Ascending aorta (tissue), 2 donors: ENCODE measurements around the gene CRTC2. TPM values are rescaled to one million over a fixed set of nuclear protein-coding genes. Genes with fewer than 3 reads are reported as not detected.

ENCODE experiments used
- DNase-seq, 2 donors: peaks; one replicate each; pipeline ENCODE4 v3.0.0-alpha.2; 2019; ENCODE audit warnings: low spot score in 2 of 2
- H3K27ac ChIP-seq, 2 donors: fragments of 200-600 bp; sonication (generic); one replicate each; pipeline ENCODE4 v1.5.1; 2016 to 2017; ENCODE audit warnings: mild to moderate bottlenecking in 1 of 2
- H3K27me3 ChIP-seq: fragments of 200-600 bp; sonication (generic); one replicate; pipeline ENCODE4 v1.5.1; 2017
- H3K36me3 ChIP-seq, 2 donors: fragments of 200-600 bp; sonication (generic); one replicate each; pipeline ENCODE4 v1.5.1; 2016
- H3K4me1 ChIP-seq, 2 donors: fragments of 200-600 bp; sonication (generic); one replicate each; pipeline ENCODE4 v1.5.1; 2016 to 2017; ENCODE audit warnings: mild to moderate bottlenecking in 1 of 2
- H3K4me3 ChIP-seq, 2 donors: fragments of 200-600 bp; sonication (generic); one replicate each; pipeline ENCODE4 v1.5.1; 2016 to 2017; ENCODE audit warnings: mild to moderate bottlenecking in 1 of 2
- H3K9me3 ChIP-seq, 2 donors: fragments of 200-600 bp; sonication (generic); one replicate each; pipeline ENCODE4 v1.5.1; 2016
- CTCF ChIP-seq, 3 experiments: fragments of 200-600 bp in 2 of 3; fragments of 450-650 bp in 1 of 3; sonication (generic) in 2 of 3; IDR thresholded peaks; one replicate each; pipeline ENCODE4 v1.5.1; 2016 to 2019; ENCODE audit warnings: antibody characterized with exemption in 3 of 3, mild to moderate bottlenecking in 1 of 3, moderate library complexity in 1 of 3
- intact Hi-C: fragments of 100-400 bp; cut with DNase I; formaldehyde crosslinking; loops from one replicate; pipeline ENCODE4 v1.15.1; 2023
- total RNA-seq: library from RNA; depleted of rRNA; stranded (reverse); fragments of >200 nt; gene quantifications from one replicate; pipeline ENCODE4 v1.1.0, GENCODE V29; 2016

Gene CRTC2
- total RNA-seq, 1 donor from 2014 or later = 10.1 TPM

DNA sequence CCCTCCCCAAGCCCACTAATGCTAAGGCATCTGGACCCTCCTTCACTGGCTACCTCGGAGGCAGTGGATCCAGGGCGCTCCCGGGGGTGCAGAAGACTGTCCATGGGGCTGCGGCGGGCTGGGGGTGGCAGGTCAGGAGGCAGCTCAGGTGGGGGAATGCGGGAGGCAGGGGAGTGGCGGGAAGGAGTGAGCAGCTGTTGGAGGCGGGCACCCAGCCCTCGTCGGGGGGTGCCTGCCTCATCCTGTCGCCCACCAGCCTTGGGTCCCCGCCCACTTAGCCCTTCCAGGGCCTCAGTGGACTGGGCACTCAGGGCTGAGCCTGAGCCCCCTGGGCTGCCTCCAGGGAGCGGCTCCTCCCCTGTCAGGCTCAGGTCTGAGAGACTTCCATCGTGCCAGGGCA, 25.0 kb downstream of the CRTC2 start:
- no peak for DNase-seq
- Histone ChIP-seq H3K36me3 (peaks cover 70 to 78% of the 10 kb centered on the region in 2 donors), H3K27ac (no peak overlapping the region), H3K9me3 (no peaks in the 10 kb centered on the region), H3K4me1 (no peaks in the 10 kb centered on the region), H3K4me3 (no peak overlapping the region), H3K27me3 (no peaks in the 10 kb centered on the region)
- no peak for TF ChIP-seq CTCF (IDR thresholded peaks at IDR 0.05)
- intact Hi-C loops = no loop called here

GRCh38 chr1:153932156-153933131, 26.0 kb downstream of the CRTC2 start:
- H3K4me1 ChIP-seq = no peaks in the 10 kb centered on the region
- DNase-seq = no peak
- H3K9me3 ChIP-seq = no peaks in the 10 kb centered on the region
- H3K4me3 ChIP-seq = no peak overlapping the region
- no peak for TF ChIP-seq CTCF (IDR thresholded peaks at IDR 0.05)
- peaks cover 63 to 71% of the 10 kb centered on the region in 2 donors for H3K36me3 ChIP-seq
- H3K27me3 ChIP-seq = no peaks in the 10 kb centered on the region
- no peak overlapping the region for H3K27ac ChIP-seq
- intact Hi-C loops = no loop called here

GRCh38 chr1:153929981-153930948, 28.1 kb downstream of the CRTC2 start:
- H3K4me3 ChIP-seq = no peak overlapping the region
- no peaks in the 10 kb centered on the region for H3K9me3 ChIP-seq
- H3K27ac ChIP-seq = no peak overlapping the region
- H3K27me3 ChIP-seq = no peaks in the 10 kb centered on the region
- intact Hi-C loops = no loop called here
- no peak for DNase-seq
- no peaks in the 10 kb centered on the region for H3K4me1 ChIP-seq
- no peak for TF ChIP-seq CTCF (IDR thresholded peaks at IDR 0.05)
- peaks cover 42 to 49% of the 10 kb centered on the region in 2 donors for H3K36me3 ChIP-seq

DNA sequence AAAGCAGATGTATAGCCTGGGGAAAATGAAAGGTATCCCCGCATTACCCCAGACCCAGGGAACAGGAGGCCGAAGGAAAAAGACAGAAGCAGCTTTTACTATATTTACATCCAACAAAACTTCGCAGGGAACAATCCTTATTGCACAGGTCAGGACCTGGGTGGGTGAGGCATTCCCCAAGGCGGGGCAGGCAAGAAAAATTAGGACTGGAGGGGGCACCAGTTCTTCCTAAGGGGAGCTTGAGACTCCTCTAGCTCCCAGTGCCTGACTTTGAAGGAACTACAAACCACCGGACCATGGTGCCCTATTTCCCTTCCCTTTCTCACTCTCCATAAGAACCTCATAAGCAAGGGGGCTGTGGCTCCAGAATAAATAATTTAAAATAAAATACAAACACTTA, 29.0 kb downstream of the CRTC2 start:
- Histone ChIP-seq H3K4me3 (no peak overlapping the region), H3K27me3 (no peaks in the 10 kb centered on the region), H3K9me3 (no peaks in the 10 kb centered on the region), H3K4me1 (no peaks in the 10 kb centered on the region), H3K36me3 (peaks cover 34 to 41% of the 10 kb centered on the region in 2 donors), H3K27ac (no peak overlapping the region)
- intact Hi-C loops = no loop called here
- DNase-seq = no peak
- TF ChIP-seq CTCF (IDR thresholded peaks at IDR 0.05) = no peak

DNA sequence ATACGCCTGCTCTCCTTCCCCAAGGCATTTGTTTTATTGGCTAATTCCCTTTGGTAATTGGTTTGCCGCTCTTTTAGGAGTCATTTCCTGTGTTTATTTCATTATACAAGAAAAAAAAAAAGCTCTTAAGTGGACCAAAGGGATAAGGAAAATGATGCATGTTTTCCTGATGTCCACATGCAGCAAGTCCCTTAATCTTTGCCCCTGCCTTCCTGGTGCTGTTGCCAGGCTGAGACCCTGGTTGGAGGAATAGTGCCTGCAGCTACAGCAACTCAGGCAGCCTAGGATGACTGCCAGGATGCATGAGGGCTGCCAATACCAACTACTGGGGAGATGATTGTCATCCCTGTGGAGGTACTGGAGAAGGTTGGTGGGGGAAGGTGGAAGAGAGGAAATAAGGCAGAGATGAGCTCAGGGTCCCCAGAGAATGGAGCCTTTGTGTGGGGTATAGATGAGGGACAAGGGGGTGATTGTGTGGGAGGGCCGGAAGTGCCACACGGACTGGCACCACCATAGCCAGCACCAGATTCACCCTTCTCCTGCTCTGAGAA, 29.5 kb downstream of the CRTC2 start:
- TF ChIP-seq CTCF (IDR thresholded peaks at IDR 0.05) = no peak
- Histone ChIP-seq H3K27ac (no peak overlapping the region), H3K36me3 (peaks cover 28 to 35% of the 10 kb centered on the region in 2 donors), H3K9me3 (no peaks in the 10 kb centered on the region), H3K4me3 (no peak overlapping the region), H3K4me1 (no peaks in the 10 kb centered on the region), H3K27me3 (no peaks in the 10 kb centered on the region)
- intact Hi-C loops = no loop called here
- no peak for DNase-seq
